Glutamatergic neuron (in vitro differentiated cells): Measurements from ENCODE around the gene MDN1. TPM values are rescaled to one million over a fixed set of nuclear protein-coding genes. Genes with fewer than 3 reads are reported as not detected.

Experiments used
- DNase-seq: peaks from one replicate; pipeline ENCODE4 v3.0.0; 2022
- H3K27ac Mint-ChIP-seq: one replicate; pipeline ENCODE4 v1.8.0; 2020; ENCODE audit warnings: mild to moderate bottlenecking, mixed read lengths, inconsistent platforms; ENCODE audit not compliant: unreplicated experiment
- H3K27me3 Mint-ChIP-seq: one replicate; pipeline ENCODE4 v1.8.0; 2020; ENCODE audit warnings: mild to moderate bottlenecking, moderate library complexity, mixed read lengths, inconsistent platforms; ENCODE audit not compliant: unreplicated experiment
- H3K36me3 Mint-ChIP-seq: one replicate; pipeline ENCODE4 v1.8.0; 2020; ENCODE audit warnings: mild to moderate bottlenecking, mixed read lengths, inconsistent platforms; ENCODE audit not compliant: unreplicated experiment
- H3K4me1 Mint-ChIP-seq: one replicate; pipeline ENCODE4 v1.8.0; 2020; ENCODE audit warnings: mild to moderate bottlenecking, low read depth, mixed read lengths, inconsistent platforms; ENCODE audit not compliant: unreplicated experiment
- H3K4me3 Mint-ChIP-seq: one replicate; pipeline ENCODE4 v1.8.0; 2020; ENCODE audit warnings: mild to moderate bottlenecking, mixed read lengths, inconsistent platforms; ENCODE audit not compliant: unreplicated experiment
- H3K9me3 Mint-ChIP-seq: one replicate; pipeline ENCODE4 v1.8.0; 2020; ENCODE audit warnings: mild to moderate bottlenecking, moderate library complexity, mixed read lengths, inconsistent platforms; ENCODE audit not compliant: unreplicated experiment
- total RNA-seq: library from RNA; stranded (reverse); fragmentation: NEBNext Ultra II Directional; extraction: Animal tissue kit (Norgen Biotek cat#: 25700); gene quantifications from one replicate; pipeline ENCODE4 v1.2.1, GENCODE V29; 2021; ENCODE audit not compliant: unreplicated experiment
- TF ChIP-seq, protein P1 (sequence below): fragments of 200-600 bp; sonication (generic); IDR thresholded peaks from one replicate; pipeline ENCODE4 v1.5.0; 2021; ENCODE audit not compliant: partially characterized antibody, unreplicated experiment

The MDN1 gene
- total RNA-seq, 1 donor from 2014 or later, result 39.2 TPM

DNA sequence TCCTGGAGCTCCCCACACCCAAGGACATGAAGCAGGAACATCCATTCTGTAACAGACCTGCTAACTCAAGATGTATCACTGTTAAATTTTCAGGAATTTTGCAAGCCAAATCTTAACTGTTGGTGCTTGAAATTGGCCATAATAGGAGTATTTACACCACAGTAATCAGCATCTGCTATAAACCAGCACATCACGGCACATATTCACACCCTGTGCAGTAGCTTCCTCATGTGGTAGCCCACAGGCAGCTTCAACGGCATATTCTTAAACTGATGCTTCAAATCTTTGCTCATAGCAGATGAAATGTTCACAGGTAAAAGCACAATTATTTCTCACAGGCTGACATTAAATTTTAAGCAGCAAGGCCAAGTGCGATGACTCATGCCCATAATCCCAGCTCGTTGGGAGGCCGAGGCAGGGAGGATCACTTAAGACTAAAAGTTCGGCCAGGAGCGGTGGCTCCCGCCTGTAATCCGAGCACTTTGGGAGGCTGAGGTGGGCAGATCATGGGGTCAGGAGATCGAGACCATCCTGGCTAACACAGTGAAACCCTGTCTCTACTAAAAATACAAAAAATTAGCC, 137.5 kb downstream of the MDN1 start:
- no peaks in the 10 kb centered on the region for H3K36me3 Mint-ChIP-seq
- no peak for DNase-seq
- H3K27me3 Mint-ChIP-seq, result no peaks in the 10 kb centered on the region
- TF ChIP-seq, protein P1, sequence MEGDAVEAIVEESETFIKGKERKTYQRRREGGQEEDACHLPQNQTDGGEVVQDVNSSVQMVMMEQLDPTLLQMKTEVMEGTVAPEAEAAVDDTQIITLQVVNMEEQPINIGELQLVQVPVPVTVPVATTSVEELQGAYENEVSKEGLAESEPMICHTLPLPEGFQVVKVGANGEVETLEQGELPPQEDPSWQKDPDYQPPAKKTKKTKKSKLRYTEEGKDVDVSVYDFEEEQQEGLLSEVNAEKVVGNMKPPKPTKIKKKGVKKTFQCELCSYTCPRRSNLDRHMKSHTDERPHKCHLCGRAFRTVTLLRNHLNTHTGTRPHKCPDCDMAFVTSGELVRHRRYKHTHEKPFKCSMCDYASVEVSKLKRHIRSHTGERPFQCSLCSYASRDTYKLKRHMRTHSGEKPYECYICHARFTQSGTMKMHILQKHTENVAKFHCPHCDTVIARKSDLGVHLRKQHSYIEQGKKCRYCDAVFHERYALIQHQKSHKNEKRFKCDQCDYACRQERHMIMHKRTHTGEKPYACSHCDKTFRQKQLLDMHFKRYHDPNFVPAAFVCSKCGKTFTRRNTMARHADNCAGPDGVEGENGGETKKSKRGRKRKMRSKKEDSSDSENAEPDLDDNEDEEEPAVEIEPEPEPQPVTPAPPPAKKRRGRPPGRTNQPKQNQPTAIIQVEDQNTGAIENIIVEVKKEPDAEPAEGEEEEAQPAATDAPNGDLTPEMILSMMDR, result no peak
- no peaks in the 10 kb centered on the region for H3K4me1 Mint-ChIP-seq
- no peak overlapping the region for H3K4me3 Mint-ChIP-seq
- no peak overlapping the region for H3K27ac Mint-ChIP-seq
- peaks cover 2% of the 10 kb centered on the region for H3K9me3 Mint-ChIP-seq

GRCh38 chr6:89680551-89680950, 139.0 kb downstream of the MDN1 start:
- Mint-ChIP-seq H3K36me3 (no peaks in the 10 kb centered on the region), H3K27me3 (no peaks in the 10 kb centered on the region), H3K9me3 (no peaks in the 10 kb centered on the region), H3K27ac (no peak overlapping the region), H3K4me3 (no peak overlapping the region), H3K4me1 (no peaks in the 10 kb centered on the region)
- TF ChIP-seq, protein P1, result no peak
- no peak for DNase-seq

DNA sequence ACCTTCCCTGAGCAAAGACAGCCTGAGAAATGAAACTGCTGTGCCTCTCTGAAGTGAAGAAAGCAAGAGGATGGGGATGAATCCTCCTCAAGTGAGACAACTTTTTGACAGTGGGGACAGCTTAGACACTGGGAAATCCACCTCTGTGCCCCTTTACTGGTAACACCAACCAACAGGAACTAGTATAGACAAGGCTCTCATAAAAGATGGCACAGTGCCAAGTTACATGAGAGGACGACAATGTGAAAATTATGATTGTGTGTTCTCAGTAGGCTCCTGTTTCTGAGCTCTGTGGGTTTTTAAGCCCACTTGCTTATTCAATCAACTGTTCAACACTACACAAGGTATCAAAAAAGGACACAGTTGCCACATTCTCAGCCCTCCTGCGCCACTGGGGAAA, 139.4 kb downstream of the MDN1 start:
- Mint-ChIP-seq H3K4me3 (no peak overlapping the region), H3K9me3 (no peaks in the 10 kb centered on the region), H3K27me3 (no peaks in the 10 kb centered on the region), H3K4me1 (no peaks in the 10 kb centered on the region), H3K27ac (no peak overlapping the region), H3K36me3 (no peaks in the 10 kb centered on the region)
- no peak for DNase-seq
- TF ChIP-seq, protein P1, result no peak

DNA sequence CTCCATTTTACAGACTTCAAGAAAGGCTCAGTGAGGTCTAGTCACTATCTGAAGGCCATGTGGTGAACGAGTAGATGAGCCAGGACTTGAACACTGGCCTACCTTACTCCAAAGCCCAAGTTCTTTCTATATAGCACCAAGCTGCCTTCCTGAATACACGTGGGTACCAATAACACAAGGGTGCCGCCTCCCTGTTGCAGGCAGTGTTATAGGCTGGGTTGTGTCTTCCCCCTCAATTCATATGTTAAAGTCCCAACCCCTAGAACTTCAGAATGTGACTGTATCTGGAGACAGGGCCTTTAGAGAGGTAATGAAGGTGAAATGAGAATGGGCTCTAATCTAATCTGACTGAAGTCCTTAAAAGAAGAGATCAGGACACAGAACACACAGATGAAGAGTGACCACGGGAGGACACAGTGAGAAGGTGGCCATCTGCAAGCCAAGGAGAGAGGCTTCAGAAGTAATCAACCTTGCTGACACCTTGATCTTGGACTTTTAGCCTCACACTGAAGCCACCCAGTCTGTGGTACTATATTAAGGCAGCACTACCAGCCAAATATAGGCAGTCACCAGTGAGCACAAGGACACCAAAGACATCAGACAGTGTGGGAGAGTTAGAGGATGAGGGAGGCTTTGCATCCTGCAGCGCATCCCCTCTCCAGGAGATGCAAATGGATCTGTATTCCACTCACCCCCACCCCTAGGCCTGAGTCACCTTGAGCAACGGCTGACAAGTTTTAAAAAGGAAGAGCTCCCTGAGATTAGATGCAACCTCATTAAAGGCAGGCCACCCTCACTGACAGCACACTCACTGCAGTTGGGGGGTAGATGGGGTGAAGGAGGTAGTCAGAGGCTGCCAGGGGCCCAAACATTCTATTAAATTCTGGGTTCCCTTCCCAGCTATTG, 140.1 kb downstream of the MDN1 start:
- no peak overlapping the region for H3K4me3 Mint-ChIP-seq
- no peak overlapping the region for H3K27ac Mint-ChIP-seq
- TF ChIP-seq, protein P1, result no peak
- no peak for DNase-seq
- no peaks in the 10 kb centered on the region for H3K9me3 Mint-ChIP-seq
- no peaks in the 10 kb centered on the region for H3K36me3 Mint-ChIP-seq
- no peaks in the 10 kb centered on the region for H3K27me3 Mint-ChIP-seq
- no peaks in the 10 kb centered on the region for H3K4me1 Mint-ChIP-seq

DNA sequence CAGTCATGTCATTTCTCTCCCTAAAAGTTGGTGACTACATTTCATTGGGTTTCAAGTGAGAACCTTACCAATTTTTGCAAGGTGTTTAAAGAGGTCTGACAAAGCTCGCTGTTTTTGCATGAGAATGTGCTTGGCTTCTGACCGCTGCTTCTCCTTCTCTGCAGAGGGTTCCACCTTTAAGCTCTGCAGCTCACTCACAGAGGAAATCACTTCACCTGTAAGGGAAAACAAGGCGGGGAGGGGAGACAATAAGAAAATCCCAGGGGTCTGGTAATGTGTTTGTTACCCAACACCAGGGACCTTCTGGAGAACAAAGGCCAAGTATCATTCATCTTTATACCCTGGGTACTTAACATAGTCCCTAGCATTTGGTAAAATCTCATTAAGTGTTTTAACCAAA, 141.1 kb downstream of the MDN1 start:
- DNase-seq, result no peak
- Mint-ChIP-seq H3K4me3 (no peak overlapping the region), H3K9me3 (no peaks in the 10 kb centered on the region), H3K36me3 (no peaks in the 10 kb centered on the region), H3K27me3 (no peaks in the 10 kb centered on the region), H3K4me1 (no peaks in the 10 kb centered on the region), H3K27ac (no peak overlapping the region)
- TF ChIP-seq, protein P1, result no peak
